Left cardiac atrium (tissue), 4 donors: ENCODE data around the gene TMEM86A. TPM values are rescaled to one million over a fixed set of nuclear protein-coding genes. Genes with fewer than 3 reads are reported as not detected.

Experiments used
- ATAC-seq, 2 donors: fragments of 200-7000 bp; cut with Tn5 transposase; one replicate each; pipeline ENCODE4 v1.9.1; 2020; ENCODE audit warnings: mild to moderate bottlenecking in 2 of 2, moderate library complexity in 2 of 2
- DNase-seq: peaks from one replicate; pipeline ENCODE4 v3.0.0-alpha.2; 2020
- intact Hi-C, 2 donors: fragments of 100-400 bp; cut with DNase I; formaldehyde crosslinking; loops; one replicate each; pipeline versions ENCODE4 v1.14.1 to v1.15.1; 2022 to 2023
- total RNA-seq, 2 donors: library from RNA; stranded (reverse); fragmentation: NEBNext Ultra II Directional; extraction: Animal tissue kit (Norgen Biotek cat#: 25700); gene quantifications; one replicate each; pipeline ENCODE4 v1.2.1, GENCODE V29; 2021
- donor health status: DM: no; HTN: yes; CAD: no.
- donor health status: DM: no; HTN: yes; CAD: no; lungs with severe emphysema.
- donor health status: DM: yes; HTN: yes; CAD: no.
- donor health status: Dilated cardiomyopathy.

Gene TMEM86A
- total RNA-seq, 2 donors from 2014 or later = 3.9 to 4.8 TPM

- DNase-seq (no peak), ATAC-seq (no peak)
- intact Hi-C loops = loop anchor here in 1 of 2 donors (5.0 kb wide), 1 partner anchor 64 kb away; the partner anchor contains the start of gene SPTY2D1
Observed at GRCh38 chr11:18696638-18697225, 1.8 kb upstream of the TMEM86A start.

DNA sequence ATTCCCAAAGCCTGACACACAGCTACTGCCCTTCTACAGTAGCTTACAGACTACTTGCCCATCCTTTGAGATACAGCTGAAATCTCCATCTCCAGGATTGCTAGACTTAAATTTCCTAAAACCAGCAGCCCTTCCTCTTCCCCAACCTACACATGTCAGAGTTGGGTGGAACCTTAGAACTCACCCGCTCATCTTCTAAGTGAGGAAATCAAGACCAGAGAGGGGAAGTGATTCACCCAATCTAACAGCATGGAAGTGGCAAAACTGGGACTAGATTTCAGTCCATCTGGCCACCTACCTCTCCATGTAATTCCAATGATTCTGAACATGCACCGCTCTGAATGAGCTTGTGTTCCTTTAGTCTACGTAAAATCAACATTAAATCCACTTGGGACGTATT is 1.0 kb upstream of the TMEM86A start:
- ATAC-seq (no peak), DNase-seq (no peak)
- intact Hi-C loops = loop anchor here in 1 of 2 donors (5.0 kb wide), 1 partner anchor 65 kb away; the partner anchor contains the start of gene SPTY2D1

GRCh38 chr11:18699269-18699596 is 654 bp downstream of the TMEM86A start:
- DNase-seq = no peak
- intact Hi-C loops = loop anchor here in 1 of 2 donors (5.0 kb wide), 1 partner anchor 67 kb away; the partner anchor contains the start of gene SPTY2D1

GRCh38 chr11:18699848-18700261 is 1.3 kb downstream of the TMEM86A start:
- DNase-seq (no peak), ATAC-seq (peak in 1 of 2 donors; percentile 4)
- intact Hi-C loops = loop anchor here in 1 of 2 donors (5.0 kb wide), 1 partner anchor 68 kb away; the partner anchor contains the start of gene SPTY2D1

More at GRCh38 chr11:18699269-18699596, 654 bp downstream of the TMEM86A start:
- no peak for ATAC-seq

DNA sequence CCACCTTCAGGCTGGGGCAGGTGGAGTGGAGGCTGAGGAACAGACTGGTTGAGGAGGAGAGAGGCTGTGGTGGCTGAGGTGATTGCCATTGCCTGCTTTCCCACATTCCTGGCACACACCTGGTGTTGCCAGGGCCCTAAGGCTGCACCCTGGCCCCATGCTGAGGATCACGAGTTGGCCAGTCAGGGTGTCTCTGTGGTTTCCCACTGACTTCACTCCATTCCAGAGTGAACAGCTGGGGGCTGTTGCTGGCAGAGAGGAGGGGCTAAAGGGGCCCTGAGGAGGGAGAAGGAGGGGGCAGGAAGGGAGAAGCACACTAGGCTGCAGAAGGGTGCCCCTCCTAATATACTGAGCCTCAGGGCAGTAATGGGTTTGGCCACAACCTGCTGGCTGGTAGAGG is 1.8 kb downstream of the TMEM86A start:
- ATAC-seq (no peak), DNase-seq (no peak)
- intact Hi-C loops = no loop called here

- ATAC-seq = no peak
Observed at GRCh38 chr11:18700872-18701271, 2.3 kb downstream of the TMEM86A start.

GRCh38 chr11:18701614-18702216 is 3.1 kb downstream of the TMEM86A start:
- no peak for DNase-seq
- no peak for ATAC-seq
- intact Hi-C loops = no loop called here

More at GRCh38 chr11:18700872-18701271, 2.3 kb downstream of the TMEM86A start:
- intact Hi-C loops = no loop called here
- DNase-seq = no peak

DNA sequence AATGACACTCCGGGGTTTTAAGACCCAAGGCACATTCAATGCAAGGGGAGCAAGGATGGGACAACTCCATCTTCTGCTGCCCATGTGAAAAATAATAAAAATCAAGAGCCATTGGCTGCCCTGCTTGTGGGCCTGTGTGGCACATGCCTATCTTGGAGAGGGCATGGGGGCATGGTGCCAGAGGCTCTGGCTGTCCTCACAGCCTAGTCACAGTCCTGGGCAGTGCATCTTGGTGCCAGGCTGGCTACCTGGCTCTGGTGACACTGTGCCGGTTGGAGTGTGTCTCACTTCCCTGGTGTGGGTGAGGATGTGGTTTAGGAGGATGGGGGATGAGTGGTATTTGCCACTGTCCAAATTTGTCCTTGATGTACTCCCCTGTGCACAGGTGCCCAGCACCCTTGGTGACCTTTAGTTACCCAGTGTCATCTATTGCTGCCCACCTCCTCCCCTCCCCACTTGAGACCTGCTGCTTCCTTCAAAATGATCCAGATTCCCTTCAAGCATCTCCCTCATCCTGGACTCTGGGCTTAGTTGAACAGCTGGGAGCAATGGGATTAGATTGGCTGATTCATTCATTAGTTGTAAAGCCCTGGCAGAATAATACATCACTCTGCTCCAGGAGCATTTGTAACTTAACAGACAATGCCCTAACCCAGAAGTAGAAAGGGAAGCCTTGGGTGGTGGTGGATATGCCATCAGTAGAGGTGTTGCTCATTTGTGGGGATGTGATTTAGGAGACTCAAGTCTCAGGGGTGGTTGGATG is 4.6 kb downstream of the TMEM86A start:
- DNase-seq = no peak
- no peak for ATAC-seq
- intact Hi-C loops = no loop called here

GRCh38 chr11:18704045-18704645 is 5.6 kb downstream of the TMEM86A start:
- DNase-seq (no peak), ATAC-seq (no peak)
- intact Hi-C loops = no loop called here

GRCh38 chr11:18704698-18705097 is 6.1 kb downstream of the TMEM86A start:
- DNase-seq (no peak), ATAC-seq (peak; percentile 33 to 64)
- intact Hi-C loops = no loop called here

DNA sequence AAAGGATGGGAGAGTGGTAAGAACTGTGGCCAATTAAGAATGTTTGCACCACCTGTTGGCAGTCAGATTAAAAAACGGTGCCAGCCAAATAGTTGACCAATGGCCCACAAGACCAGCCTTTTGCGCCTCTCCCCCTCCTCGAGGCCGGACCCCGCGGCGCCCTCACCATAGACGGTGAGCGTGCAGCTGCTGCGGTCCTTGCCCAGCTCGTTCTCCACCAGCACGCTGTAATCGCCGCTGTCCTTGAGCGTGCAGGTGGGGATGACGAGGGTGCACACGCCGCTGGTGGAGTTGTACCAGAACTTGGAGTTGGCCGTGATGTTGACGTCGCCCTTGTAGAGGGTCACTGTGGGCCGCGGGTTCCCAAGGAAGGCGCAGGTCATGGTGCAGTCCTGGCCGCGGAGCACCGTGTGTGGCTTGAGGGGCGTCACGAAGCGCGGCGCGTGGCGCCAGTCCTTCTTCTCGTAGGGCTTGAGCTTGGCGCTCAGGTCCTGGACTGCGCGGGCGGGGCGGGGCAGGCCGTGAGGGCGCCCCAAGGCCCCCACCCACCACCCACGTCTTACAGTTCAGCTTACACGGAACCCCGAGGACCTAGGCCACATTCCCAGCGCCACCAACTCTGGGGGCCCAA is 7.2 kb downstream of the TMEM86A start:
- peak; percentile 58 to 70 for ATAC-seq
- DNase-seq = peak; percentile 58
- intact Hi-C loops = no loop called here

- DNase-seq (peak; percentile 80), ATAC-seq (peak; percentile 78 to 80)
- intact Hi-C loops = no loop called here
Observed at GRCh38 chr11:18706330-18707243, 8.0 kb downstream of the TMEM86A start.

DNA sequence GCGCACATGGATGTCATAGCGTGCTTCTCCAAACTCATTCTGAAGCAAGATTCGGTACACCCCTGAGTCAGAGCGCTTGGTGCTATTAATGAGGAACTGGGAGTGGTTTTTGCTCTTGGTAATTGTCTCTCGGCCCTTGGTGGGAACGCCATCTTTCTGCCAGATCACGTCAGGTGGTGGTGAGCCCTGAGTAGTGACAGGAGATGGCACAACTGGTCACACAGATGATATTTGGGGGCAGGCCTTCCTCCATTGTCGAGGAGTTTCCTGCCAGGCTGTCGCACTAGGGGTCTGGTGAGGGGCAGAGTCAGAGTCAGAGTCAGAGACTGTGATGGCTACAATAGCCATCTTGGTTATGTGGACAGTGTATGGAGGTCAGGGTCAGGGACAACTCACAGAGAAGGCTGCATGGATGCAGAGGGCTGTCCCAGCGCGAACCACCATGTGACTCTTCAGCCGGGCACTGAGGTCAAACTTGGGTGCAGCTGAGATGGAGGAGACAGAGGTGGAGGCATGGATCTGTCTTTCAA is 9.3 kb downstream of the TMEM86A start:
- intact Hi-C loops = no loop called here

DNA sequence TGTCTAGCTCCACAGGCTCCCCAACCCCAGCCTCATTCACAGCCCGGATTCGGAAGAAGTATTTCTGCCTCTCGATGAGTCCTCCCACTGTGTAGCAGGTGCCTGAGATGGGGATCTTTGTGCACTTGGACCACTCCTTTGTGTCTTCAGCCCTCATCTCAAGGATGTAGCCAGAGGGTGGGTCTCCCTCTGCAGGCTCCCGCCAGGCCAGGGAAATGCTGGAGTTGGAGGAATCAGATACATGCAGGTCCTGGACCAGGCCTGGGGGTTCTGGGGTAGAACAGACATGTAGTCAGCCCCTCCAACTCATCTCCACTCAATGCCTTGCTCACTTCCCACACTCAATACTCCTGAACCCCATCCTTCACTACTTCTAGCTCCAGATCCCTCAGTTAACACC is 10.8 kb downstream of the TMEM86A start:
- no peak for ATAC-seq
- DNase-seq = no peak
- intact Hi-C loops = no loop called here

More for the DNA sequence above, 9.3 kb downstream of the TMEM86A start:
- ATAC-seq (no peak), DNase-seq (no peak)

GRCh38 chr11:18710545-18710944 is 12.0 kb downstream of the TMEM86A start:
- DNase-seq (no peak), ATAC-seq (no peak)
- intact Hi-C loops = no loop called here

- DNase-seq (no peak), ATAC-seq (peak in 1 of 2 donors; percentile 12)
- intact Hi-C loops = no loop called here
Observed at GRCh38 chr11:18713646-18714442, 15.3 kb downstream of the TMEM86A start.

DNA sequence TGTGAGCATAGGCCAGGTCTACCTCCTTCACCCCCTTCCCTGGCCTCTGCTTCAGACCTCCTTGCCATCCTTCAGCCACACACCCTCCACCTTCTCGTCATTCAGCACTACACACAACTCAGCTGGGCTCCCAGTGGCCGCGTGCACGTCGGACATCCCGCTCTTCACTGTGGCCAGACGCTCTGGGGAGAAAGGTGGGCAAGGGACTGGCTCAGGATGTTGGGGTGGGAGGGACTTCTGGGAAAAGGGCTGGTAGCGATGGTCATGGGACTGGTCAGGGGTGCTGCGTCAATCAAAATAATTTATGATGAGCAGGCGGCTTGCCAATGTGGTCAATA is 15.8 kb downstream of the TMEM86A start:
- intact Hi-C loops = no loop called here
- no peak for ATAC-seq
- DNase-seq = no peak
